Astrocyte of the cerebellum (primary cell): Measurements from ENCODE around the gene BNC1.
"Not testable (repeated sequence)": the region's sequence is repeated elsewhere in the genome, so short reads cannot be mapped to it uniquely, and the experiment has no call there.

Source experiments
- DNase-seq: peaks from one replicate; pipeline ENCODE4 v3.0.0-alpha.2; 2011; ENCODE audit warnings: low read depth
- H3K4me3 ChIP-seq: 2 replicates; pipeline ENCODE4 v1.5.1; 2011; ENCODE audit warnings: mild to moderate bottlenecking, low read depth, low read length, moderate library complexity
- CTCF ChIP-seq: IDR thresholded peaks from 2 replicates; pipeline ENCODE4 v1.5.1; 2012; ENCODE audit warnings: low read length, low read depth, moderate library complexity, mild to moderate bottlenecking; ENCODE audit errors: missing control alignments
- in situ Hi-C: cut with HindIII; loops from 2 replicates; pipeline ENCODE4 v1.10.0; 2017; ENCODE audit warnings: low sequenced_read_pairs

Gene BNC1

GRCh38 chr15:83262594-83263315 is 21.7 kb downstream of the BNC1 start:
- DNase-seq = no peak
- TF ChIP-seq CTCF = no peak
- H3K4me3 ChIP-seq = no peak overlapping the region
- in situ Hi-C loops = no loop called here

GRCh38 chr15:83262181-83262580 is 22.3 kb downstream of the BNC1 start:
- H3K4me3 ChIP-seq, DNase-seq, in situ Hi-C loops: not testable (repeated sequence)

GRCh38 chr15:83250781-83251180 is 33.7 kb downstream of the BNC1 start:
- no peak for DNase-seq
- H3K4me3 ChIP-seq = no peak overlapping the region
- TF ChIP-seq CTCF = no peak
- in situ Hi-C loops = no loop called here

- TF ChIP-seq CTCF = no peak
- DNase-seq = no peak
- in situ Hi-C loops = loop anchor here (10.0 kb wide), 1 partner anchor 316 kb away; no protein-coding TSS in a partner anchor
- no peak overlapping the region for H3K4me3 ChIP-seq
Observed at GRCh38 chr15:83249030-83249343, 35.5 kb downstream of the BNC1 start.

- in situ Hi-C loops = loop anchor here (10.0 kb wide), 1 partner anchor 316 kb away; no protein-coding TSS in a partner anchor
- DNase-seq = peak; percentile 65
- H3K4me3 ChIP-seq = no peak overlapping the region
- TF ChIP-seq CTCF = peak; percentile 82
Observed at GRCh38 chr15:83248151-83249029, 36.1 kb downstream of the BNC1 start.

- no peak for TF ChIP-seq CTCF
- no peak overlapping the region for H3K4me3 ChIP-seq
- no peak for DNase-seq
- in situ Hi-C loops = loop anchor here (10.0 kb wide), 1 partner anchor 321 kb away; no protein-coding TSS in a partner anchor
Observed at GRCh38 chr15:83243634-83244033, 40.8 kb downstream of the BNC1 start.

GRCh38 chr15:83230242-83230641 is 54.2 kb downstream of the BNC1 start:
- no peak overlapping the region for H3K4me3 ChIP-seq
- no peak for TF ChIP-seq CTCF
- in situ Hi-C loops = no loop called here
- no peak for DNase-seq
